DOHH2 (cell line): Measurements from ENCODE around the gene BCORL1.

Source experiments
- H3F3A ChIP-seq: fragments of 200-600 bp; sonication (generic), shearing (Covaris generic); 2 replicates; pipeline ENCODE4 v1.6.0; 2016; ENCODE audit warnings: antibody characterized with exemption, mild to moderate bottlenecking; ENCODE audit not compliant: control insufficient read depth, insufficient read depth
- H3K27ac ChIP-seq: fragments of 200-600 bp; sonication (generic); 2 replicates; pipeline ENCODE4 v1.5.1; 2014; ENCODE audit warnings: low read depth, mild to moderate bottlenecking, low read length, moderate library complexity
- H3K27me3 ChIP-seq: fragments of 200-600 bp; sonication (generic); 2 replicates; pipeline ENCODE4 v1.6.1; 2014; ENCODE audit warnings: mild to moderate bottlenecking, low read length, mixed read lengths; ENCODE audit not compliant: control insufficient read depth
- H3K36me3 ChIP-seq: fragments of 200-600 bp; sonication (generic); 2 replicates; pipeline ENCODE4 v1.6.1; 2014; ENCODE audit warnings: mild to moderate bottlenecking, low read length, moderate library complexity, mixed read lengths; ENCODE audit not compliant: control insufficient read depth
- H3K4me1 ChIP-seq: fragments of 200-600 bp; sonication (generic); 2 replicates; pipeline ENCODE4 v1.6.1; 2014; ENCODE audit warnings: mild to moderate bottlenecking, low read length, mixed read lengths; ENCODE audit not compliant: control insufficient read depth
- H3K4me2 ChIP-seq: fragments of 200-600 bp; sonication (generic); 2 replicates; pipeline ENCODE4 v1.6.0; 2014; ENCODE audit warnings: mild to moderate bottlenecking, low read length, moderate library complexity
- H3K4me3 ChIP-seq: fragments of 200-600 bp; sonication (generic); 2 replicates; pipeline ENCODE4 v1.5.1; 2014; ENCODE audit warnings: mild to moderate bottlenecking, low read length, mixed read lengths
- H3K79me2 ChIP-seq: fragments of 200-600 bp; sonication (generic); 2 replicates; pipeline ENCODE4 v1.6.1; 2014; ENCODE audit warnings: mild to moderate bottlenecking, low read length, mixed read lengths; ENCODE audit not compliant: control insufficient read depth
- H3K9me2 ChIP-seq: fragments of 200-600 bp; sonication (generic); replicated peaks from 2 replicates; pipeline ENCODE4 v1.6.1; 2014; ENCODE audit warnings: mild to moderate bottlenecking, low read length, mixed read lengths; ENCODE audit not compliant: control insufficient read depth
- H3K9me3 ChIP-seq: fragments of 200-600 bp; sonication (generic); 2 replicates; pipeline ENCODE4 v1.6.1; 2014; ENCODE audit warnings: antibody characterized with exemption, low read length, mixed read lengths; ENCODE audit not compliant: control insufficient read depth, insufficient read depth
- H4K20me1 ChIP-seq: fragments of 200-600 bp; sonication (generic); 2 replicates; pipeline ENCODE4 v1.6.0; 2014; ENCODE audit warnings: low read depth, mild to moderate bottlenecking, antibody characterized with exemption, low read length, moderate library complexity; ENCODE audit not compliant: control insufficient read depth, insufficient read depth
- CTCF ChIP-seq: fragments of 200-600 bp; sonication (generic); IDR thresholded peaks from one replicate; pipeline ENCODE4 v1.5.1; 2014; ENCODE audit warnings: antibody characterized with exemption, mild to moderate bottlenecking, low read depth, low read length; ENCODE audit not compliant: poor library complexity, severe bottlenecking
- EZH2phosphoT487 ChIP-seq: fragments of 200-600 bp; sonication (generic); IDR thresholded peaks from 2 replicates; pipeline ENCODE4 v1.6.1; 2017; ENCODE audit warnings: borderline replicate concordance, mild to moderate bottlenecking, antibody characterized with exemption, low read length, moderate library complexity, mixed read lengths

The BCORL1 gene

GRCh38 chrX:130030826-130031225 is 48.4 kb downstream of the BCORL1 start:
- Histone ChIP-seq H3K4me1 (no peaks in the 10 kb centered on the region), H3K9me3 (no peaks in the 10 kb centered on the region), H4K20me1 (no peaks in the 10 kb centered on the region), H3F3A (no peaks in the 10 kb centered on the region), H3K79me2 (no peaks in the 10 kb centered on the region), H3K27me3 (no peaks in the 10 kb centered on the region), H3K36me3 (no peaks in the 10 kb centered on the region), H3K27ac (no peak overlapping the region), H3K9me2 (no peaks in the 10 kb centered on the region), H3K4me3 (no peak overlapping the region), H3K4me2 (no peak overlapping the region)
- no peak for TF ChIP-seq CTCF
- no peak for TF ChIP-seq EZH2phosphoT487

GRCh38 chrX:130032552-130032951 is 50.1 kb downstream of the BCORL1 start:
- Histone ChIP-seq H3K27me3 (no peaks in the 10 kb centered on the region), H4K20me1 (no peaks in the 10 kb centered on the region), H3F3A (no peaks in the 10 kb centered on the region), H3K27ac (no peak overlapping the region), H3K79me2 (no peaks in the 10 kb centered on the region), H3K9me3 (no peaks in the 10 kb centered on the region), H3K4me1 (no peaks in the 10 kb centered on the region), H3K36me3 (no peaks in the 10 kb centered on the region), H3K4me2 (no peak overlapping the region), H3K9me2 (no peaks in the 10 kb centered on the region), H3K4me3 (no peak overlapping the region)
- TF ChIP-seq CTCF: no peak
- TF ChIP-seq EZH2phosphoT487: no peak

GRCh38 chrX:130034178-130034577 is 51.7 kb downstream of the BCORL1 start:
- TF ChIP-seq EZH2phosphoT487 (no peak), CTCF (no peak)
- no peaks in the 10 kb centered on the region for H3K4me1 ChIP-seq
- H3K27ac ChIP-seq: no peak overlapping the region
- H3K9me3 ChIP-seq: no peaks in the 10 kb centered on the region
- H3K9me2 ChIP-seq: no peaks in the 10 kb centered on the region
- H4K20me1 ChIP-seq: no peaks in the 10 kb centered on the region
- no peaks in the 10 kb centered on the region for H3K27me3 ChIP-seq
- no peak overlapping the region for H3K4me3 ChIP-seq
- no peaks in the 10 kb centered on the region for H3K36me3 ChIP-seq
- H3F3A ChIP-seq: no peaks in the 10 kb centered on the region
- no peaks in the 10 kb centered on the region for H3K79me2 ChIP-seq
- H3K4me2 ChIP-seq: no peak overlapping the region

GRCh38 chrX:130039847-130040246 is 57.4 kb downstream of the BCORL1 start:
- no peaks in the 10 kb centered on the region for H3K4me1 ChIP-seq
- TF ChIP-seq EZH2phosphoT487 (no peak), CTCF (no peak)
- H3K79me2 ChIP-seq: no peaks in the 10 kb centered on the region
- H4K20me1 ChIP-seq: no peaks in the 10 kb centered on the region
- H3K4me3 ChIP-seq: no peak overlapping the region
- H3K4me2 ChIP-seq: no peak overlapping the region
- H3K9me2 ChIP-seq: no peaks in the 10 kb centered on the region
- no peaks in the 10 kb centered on the region for H3F3A ChIP-seq
- H3K9me3 ChIP-seq: no peaks in the 10 kb centered on the region
- no peaks in the 10 kb centered on the region for H3K36me3 ChIP-seq
- no peak overlapping the region for H3K27ac ChIP-seq
- no peaks in the 10 kb centered on the region for H3K27me3 ChIP-seq
